AG10803 (cell line): ENCODE results near the gene RPTOR.
A peak's percentile ranks its signal among the peaks of the same experiment; 100 is the strongest.
"Not testable (repeated sequence)": the region's sequence is repeated elsewhere in the genome, so short reads cannot be mapped to it uniquely, and the experiment has no call there.

Experiments used
- DNase-seq: peaks from one replicate; pipeline ENCODE4 v3.0.0; 2010; ENCODE audit warnings: low read depth
- H3K4me3 ChIP-seq: 2 replicates; pipeline ENCODE4 v1.5.1; 2011; ENCODE audit warnings: mild to moderate bottlenecking, low read length, control low read depth
- TF ChIP-seq, protein P1 (sequence below): conservative IDR thresholded peaks from 2 replicates; pipeline ENCODE4 v1.5.1; 2011; ENCODE audit warnings: mild to moderate bottlenecking, low read length, control low read depth, inconsistent platforms

Gene RPTOR

DNA sequence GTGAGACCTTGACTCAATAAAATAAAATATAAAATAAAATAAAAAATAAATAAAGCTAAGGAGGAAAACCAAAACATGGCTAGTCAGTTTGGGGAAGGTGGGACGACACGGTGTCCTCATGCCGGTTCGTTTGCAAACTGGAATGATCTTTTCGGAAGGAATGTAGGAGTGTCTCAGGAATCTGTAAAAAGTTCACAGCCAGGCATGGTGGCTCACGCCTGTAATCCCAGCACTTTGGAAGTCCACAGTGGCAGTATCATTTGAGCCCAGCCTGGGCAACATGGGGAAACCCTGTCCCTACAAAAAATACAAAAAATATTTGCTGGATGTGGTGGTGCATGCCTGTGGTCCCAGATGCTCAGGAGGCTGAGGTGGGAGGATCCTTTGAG lies 14.7 kb upstream of the RPTOR start:
- TF ChIP-seq, protein P1, sequence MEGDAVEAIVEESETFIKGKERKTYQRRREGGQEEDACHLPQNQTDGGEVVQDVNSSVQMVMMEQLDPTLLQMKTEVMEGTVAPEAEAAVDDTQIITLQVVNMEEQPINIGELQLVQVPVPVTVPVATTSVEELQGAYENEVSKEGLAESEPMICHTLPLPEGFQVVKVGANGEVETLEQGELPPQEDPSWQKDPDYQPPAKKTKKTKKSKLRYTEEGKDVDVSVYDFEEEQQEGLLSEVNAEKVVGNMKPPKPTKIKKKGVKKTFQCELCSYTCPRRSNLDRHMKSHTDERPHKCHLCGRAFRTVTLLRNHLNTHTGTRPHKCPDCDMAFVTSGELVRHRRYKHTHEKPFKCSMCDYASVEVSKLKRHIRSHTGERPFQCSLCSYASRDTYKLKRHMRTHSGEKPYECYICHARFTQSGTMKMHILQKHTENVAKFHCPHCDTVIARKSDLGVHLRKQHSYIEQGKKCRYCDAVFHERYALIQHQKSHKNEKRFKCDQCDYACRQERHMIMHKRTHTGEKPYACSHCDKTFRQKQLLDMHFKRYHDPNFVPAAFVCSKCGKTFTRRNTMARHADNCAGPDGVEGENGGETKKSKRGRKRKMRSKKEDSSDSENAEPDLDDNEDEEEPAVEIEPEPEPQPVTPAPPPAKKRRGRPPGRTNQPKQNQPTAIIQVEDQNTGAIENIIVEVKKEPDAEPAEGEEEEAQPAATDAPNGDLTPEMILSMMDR = no peak
- no peak for DNase-seq
- H3K4me3 ChIP-seq = no peak overlapping the region

DNA sequence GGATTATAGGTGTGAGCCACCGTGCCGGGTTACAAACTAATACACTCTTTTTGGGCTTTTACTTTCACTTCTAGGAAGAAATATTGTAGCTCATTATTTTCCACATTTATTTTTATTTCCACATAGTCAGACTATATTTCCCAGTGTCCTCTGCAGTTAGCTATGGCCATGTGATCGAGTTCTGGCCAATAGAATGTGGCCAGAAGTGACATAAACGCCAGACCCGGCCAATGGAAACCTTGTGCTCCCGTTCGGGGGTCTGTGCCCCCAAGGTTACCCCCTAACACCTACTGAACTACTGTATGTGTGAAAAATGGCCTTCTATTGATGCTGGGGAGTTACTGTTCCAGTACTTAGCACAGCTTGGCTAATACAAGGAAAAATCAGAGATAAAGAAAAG lies 13.2 kb upstream of the RPTOR start:
- H3K4me3 ChIP-seq = no peak overlapping the region

DNA sequence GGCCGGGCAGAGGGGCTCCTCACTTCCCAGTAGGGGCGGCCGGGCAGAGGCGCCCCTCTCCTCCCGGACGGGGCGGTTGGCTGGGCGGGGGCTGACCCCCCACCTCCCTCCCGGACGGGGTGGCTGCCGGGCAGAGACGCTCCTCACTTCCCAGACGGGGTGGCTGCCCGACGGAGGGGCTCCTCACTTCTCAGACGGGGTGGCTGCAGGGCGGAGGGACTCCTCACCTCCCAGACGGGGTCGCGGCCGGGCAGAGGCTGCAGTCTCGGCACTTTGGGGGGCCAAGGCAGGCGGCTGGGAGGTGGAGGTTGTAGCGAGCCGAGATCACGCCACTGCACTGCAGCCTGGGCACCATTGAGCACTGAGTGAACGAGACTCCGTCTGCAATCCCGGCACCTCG lies 7.3 kb upstream of the RPTOR start:
- not testable (repeated sequence) for H3K4me3 ChIP-seq, DNase-seq

More for the DNA sequence above, 13.2 kb upstream of the RPTOR start:
- no peak for DNase-seq
- TF ChIP-seq, protein P1 = no peak

DNA sequence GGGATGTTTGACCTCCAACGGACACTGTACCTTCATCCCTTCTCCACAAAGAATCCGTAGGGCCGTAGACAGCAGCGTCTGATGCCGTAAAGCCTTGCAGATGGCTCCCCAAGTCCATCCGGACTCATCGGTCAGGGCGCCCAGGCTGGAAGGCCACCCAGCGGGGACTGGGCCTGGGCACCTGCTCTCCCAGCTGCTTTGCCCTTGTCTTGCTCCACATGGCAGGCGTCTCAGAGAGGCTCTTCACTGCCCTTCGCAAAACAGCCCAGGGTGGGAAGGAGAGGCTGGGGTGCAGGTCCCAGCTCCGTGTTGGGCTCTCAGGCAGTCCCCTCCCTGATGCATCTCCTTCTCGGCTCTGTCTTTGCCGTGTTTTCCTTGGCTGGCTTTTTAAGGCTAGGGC lies 6.2 kb upstream of the RPTOR start:
- DNase-seq = no peak
- no peak overlapping the region for H3K4me3 ChIP-seq
- TF ChIP-seq, protein P1 = no peak

DNA sequence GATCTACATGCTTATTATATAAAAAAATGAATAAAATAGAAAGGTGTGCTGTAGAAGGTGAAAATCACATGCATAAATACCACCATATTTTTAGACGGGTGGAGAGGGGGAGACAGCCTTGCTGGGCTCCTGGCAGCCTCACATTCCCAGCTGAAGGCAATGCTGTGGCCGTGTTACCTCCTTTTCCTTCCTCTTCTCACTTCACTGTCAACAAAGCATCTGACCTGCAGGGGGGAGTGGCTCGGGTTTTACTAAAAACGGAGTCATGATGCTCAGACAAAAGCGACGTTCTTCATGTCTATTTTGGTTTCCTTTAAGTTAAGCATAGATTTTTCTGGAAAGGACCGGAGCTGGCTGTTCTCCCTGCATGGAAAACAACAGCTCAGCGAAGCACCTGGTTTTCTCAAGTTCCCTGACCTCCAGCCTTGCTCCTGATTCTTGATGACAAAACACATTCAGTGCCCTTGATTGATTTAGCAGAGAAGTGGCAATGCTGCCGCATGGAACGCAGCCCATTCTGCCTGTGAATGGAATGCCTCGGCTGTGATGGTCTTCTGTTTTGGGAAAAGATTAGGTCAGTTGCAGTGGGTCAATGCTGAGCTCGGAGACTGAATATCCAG lies 5.5 kb upstream of the RPTOR start:
- TF ChIP-seq, protein P1 = no peak
- H3K4me3 ChIP-seq = no peak overlapping the region
- DNase-seq = no peak

DNA sequence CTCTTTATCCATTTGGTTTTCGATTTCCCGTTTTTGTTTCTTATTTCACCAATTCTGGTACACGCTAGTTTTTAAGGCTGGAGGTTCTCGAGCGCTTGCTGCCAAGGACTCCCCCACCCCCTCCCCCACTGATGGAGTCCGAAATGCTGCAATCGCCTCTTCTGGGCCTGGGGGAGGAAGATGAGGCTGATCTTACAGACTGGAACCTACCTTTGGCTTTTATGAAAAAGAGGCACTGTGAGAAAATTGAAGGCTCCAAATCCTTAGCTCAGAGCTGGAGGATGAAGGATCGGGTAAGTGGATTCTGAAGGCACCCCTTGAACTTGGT lies 825 bp downstream of the RPTOR start:
- TF ChIP-seq, protein P1 = no peak
- DNase-seq = peak; percentile 8
- H3K4me3 ChIP-seq = peak overlapping the region; percentile 97

DNA sequence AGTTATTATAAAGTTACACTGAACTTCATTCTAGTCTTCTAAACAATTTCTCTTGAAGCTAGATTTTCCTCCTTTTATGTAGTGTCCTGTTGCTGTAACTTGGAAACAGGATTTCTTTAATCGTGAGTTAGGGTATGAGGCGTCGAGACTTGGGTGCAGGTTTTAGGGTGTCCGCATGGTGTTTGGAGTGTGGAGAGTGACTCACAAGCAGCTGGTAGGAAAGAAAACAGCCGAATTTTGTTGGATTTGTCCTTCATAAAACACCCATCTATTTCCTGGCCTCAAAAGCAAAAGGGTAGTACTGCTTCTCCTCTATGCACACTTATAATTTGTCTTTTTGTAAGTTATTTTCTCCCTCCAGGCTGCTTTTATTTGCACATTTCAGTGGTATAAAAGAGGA lies 1.6 kb downstream of the RPTOR start:
- peak overlapping the region; percentile 97 for H3K4me3 ChIP-seq
- TF ChIP-seq, protein P1 = no peak
- no peak for DNase-seq

DNA sequence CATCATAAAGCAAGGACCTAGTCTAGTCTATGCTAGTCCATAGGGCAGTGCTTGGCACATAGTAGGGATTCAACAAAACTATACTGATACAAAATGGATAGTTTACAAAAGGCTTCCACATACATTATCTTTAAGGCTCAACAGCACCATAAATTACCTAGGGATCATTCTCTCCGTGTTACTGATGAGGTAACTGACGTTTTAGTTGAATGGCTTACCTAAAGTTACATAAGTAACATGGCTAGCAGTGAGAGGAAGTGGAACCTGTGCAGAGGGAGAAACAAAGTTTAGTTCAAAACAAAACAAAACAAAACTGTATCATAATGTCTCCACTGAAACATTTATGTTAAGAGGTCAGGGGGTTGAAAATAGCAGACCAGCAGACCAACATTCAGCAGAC lies 7.9 kb downstream of the RPTOR start:
- H3K4me3 ChIP-seq = no peak overlapping the region
- no peak for DNase-seq
- TF ChIP-seq, protein P1 = no peak
